ENCODE data around the gene ARL16.

DNA sequence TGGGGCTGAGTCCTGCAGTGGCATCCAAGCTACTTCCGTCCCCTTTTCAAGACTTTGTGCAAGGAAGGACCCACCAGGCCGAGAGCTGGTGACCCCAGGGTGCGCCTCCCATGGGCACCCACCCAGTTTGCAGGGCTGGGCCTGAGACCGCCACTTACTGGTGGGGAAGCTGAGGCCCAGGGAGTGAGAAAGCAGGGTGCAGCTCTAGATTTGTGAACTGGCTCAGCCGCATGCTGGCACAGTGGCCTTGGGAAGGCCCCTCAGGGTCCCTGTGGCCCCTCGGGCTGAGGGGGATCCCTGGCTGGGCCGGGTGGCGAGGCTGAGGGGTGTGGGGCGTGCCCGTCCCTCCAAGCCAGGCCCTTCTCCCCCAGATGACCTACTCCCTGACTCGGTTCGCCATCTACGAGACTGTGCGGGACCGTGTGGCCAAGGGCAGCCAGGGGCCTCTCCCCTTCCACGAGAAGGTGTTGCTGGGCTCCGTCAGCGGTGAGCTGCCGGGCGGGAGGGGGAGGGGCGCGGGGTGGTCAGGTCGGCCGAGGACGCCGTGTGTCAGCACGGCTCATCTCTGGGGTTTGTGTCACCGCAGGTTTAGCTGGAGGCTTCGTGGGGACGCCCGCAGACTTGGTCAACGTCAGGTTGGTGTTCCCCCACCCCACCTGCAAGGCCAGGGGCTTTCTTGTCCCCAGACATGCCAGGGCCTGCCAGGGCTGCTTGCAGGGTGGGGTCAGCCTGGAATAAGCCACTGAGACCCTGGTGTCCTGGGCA is 31.7 kb upstream of the ARL16 start:
- TF ChIP-seq CTCF (IDR thresholded peaks at IDR 0.05): no peak
- no peak for TF ChIP-seq POLR2AphosphoS5 (IDR thresholded peaks at IDR 0.05)
- no peak for TF ChIP-seq POLR2A (IDR thresholded peaks at IDR 0.05)
